Activated T-helper 9 cell treated with anti-CD3 and anti-CD28 coated beads, Interleukin-2, amount 50 U/mL, for 16 hours (primary cell): ENCODE measurements around the gene ABCA2.
"Not testable (repeated sequence)": the region's sequence is repeated elsewhere in the genome, so short reads cannot be mapped to it uniquely, and the experiment has no call there.

ENCODE experiments used
- DNase-seq: peaks from one replicate; pipeline ENCODE4 v3.0.0-alpha.2; 2020; ENCODE audit warnings: low read depth

The ABCA2 gene

DNA sequence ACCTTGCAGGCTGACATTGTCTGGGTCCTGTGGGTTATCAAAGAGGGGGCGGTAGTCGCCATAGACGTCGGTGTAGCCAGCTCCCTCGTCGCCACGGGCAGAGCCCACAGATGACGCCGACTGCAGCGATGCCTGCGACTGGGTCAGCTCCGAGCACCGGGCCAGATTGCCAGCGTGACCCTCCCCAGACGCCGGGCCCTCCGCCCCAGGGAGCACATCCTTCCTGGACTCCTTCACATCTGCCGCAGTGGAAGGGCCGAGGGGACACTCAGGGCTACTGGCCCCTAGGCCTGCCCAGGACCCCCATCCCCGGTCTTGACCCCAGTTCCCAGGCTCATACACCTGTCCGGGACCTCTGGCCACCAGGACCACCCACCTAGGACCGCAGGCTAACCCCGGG is 13.9 kb downstream of the ABCA2 start:
- no peak for DNase-seq

DNA sequence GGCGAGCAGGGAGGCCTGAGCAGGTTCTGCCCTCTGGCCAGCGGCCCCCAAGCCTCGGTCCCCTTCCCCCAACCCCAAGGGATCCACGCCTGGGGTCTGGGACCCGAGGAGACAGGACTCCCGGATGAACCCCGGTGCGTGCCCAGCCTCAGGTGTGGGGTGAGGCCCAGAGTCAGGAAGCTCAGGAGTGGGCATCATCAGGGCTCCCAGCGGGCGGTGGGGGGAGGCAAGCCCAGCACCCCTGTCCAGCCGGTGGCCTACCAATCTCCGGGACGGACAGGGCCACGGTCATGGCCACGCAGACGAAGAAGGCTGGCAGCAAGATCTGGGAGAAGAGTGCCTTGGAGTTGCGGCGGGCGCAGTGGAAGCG is 14.5 kb downstream of the ABCA2 start:
- DNase-seq: no peak

DNA sequence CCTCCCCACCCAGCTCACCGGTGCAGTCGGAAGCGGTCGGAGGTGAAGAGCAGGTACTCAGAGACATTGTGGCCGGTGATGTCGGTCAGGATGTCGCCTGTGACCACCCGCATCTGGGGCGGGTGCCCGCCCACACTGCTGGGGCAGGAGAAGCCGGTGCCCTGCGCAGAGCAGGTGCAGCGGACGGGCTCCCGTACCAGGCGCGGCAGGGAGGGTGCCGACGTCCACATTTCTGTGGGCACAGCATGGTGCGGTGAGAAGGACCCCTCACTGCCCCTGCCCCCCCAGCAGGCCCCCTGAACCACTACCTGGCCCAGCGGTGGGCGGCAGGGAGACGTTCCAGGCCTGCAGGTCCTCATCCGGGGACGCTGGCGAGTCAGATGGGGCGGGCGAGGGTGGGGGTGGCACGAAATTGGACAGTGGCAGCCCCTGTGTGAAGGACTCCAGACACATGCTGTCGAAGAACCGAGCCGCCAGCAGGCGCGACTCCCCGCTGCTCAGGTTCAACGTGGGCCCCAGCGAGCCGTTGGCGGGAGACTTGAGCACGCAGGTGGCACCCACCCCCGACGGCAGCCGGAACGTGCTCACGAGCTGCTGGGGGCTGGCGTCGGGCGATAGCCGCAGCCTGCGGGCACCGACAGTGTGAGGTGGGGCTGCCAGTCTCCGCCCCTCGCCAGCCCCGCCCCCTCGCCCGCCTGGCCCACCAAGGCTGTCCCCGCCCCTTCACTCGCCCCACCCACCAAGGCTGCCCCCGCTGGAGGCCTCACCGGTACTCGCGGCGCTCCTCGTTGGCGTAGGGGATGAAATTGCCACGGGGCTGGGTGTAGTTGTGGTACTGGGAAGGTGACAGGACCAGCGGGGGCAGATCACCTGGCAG is 15.1 kb downstream of the ABCA2 start:
- DNase-seq: no peak

DNA sequence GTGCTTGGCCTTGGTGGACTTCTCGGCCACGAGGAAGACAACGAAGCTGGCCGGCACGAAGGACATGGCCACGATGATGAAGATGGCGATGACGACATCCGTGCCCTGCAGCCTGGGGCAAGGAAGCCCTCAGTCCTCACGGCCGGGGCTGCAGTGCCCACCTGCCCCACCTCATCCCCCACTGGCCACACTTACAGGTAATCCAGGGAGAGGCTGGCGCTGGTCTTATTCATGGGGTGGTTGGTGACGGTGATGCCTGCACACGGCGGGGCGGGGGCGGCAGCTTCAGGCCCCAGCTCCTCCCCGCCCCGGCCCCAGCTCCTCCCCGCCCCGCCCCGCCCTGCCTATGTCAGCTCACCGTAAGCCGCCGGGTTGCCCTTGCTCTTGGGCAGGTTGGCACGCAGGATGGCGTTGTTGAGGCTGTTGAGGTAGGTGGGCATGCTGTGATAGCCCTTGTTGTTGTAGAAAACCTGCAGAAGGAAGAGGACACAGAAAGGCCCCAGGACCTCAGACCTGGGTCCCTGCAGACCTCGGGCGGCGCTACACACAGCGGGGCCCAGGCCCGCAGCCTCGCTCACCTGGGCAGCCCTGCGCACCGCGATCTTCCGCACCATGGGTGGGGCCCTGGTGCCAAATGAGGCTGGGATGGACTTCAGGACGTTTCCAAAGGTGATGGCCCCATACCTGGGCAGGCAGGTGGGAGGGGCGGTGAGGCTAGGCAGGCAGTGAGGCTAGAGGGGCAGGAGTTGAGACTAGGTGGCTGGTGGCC is 15.9 kb downstream of the ABCA2 start:
- DNase-seq: no peak

DNA sequence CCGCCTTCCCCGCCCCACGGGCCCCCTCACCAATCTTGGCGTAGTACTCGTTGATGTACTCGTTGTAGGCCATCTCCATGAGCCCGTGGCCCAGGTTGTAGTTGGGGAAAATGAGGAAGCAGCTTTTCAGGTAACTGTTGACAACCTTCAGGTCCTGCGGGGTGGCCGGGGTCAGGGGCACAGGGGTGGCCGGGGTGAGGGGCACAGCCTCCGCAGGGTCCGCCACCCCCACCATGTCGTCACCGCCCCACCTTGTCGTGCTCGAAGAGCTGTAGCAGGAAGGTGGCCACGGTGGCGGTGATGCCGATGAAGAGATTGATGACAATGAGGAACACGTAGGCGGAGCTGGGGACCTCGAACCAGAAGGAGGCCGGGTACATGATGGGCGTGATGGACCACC is 16.9 kb downstream of the ABCA2 start:
- no peak for DNase-seq

DNA sequence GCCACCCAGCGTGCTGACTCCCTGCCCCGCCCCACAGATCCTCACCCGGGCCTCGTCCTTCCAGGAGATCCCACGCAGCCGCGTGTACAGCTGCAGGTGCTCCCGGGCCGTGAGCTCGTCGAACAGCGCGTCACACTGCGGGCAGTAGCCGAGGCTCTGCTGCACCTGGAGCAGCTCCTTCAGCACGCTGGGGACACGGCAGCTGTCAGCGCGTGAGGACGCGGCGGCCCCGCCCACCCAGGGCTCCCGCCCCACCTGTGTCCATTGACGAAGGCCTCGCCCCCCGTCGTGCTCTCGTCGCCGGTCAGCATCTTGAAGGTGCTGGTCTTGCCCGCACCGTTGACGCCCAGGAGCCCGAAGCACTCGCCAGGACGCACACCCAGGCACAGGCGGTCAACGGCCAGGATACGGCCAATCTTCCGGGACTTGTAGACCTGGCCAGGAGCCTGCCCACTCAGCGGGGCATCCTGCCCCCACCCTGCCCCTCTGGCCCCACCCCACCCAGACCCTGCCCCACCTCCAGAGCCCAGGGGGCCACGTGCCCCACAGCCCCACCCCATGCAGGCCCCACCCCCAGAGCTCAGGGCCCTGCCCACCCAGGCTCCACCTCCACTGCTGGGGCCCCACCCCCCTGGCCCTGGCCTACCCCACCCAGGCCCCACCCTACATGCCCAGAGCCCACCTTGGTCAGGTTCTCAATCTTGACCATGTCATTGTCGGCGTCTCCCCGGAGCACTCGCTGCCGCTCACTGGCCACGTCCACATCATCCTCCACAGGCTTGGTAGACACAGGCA is 17.9 kb downstream of the ABCA2 start:
- no peak for DNase-seq

DNA sequence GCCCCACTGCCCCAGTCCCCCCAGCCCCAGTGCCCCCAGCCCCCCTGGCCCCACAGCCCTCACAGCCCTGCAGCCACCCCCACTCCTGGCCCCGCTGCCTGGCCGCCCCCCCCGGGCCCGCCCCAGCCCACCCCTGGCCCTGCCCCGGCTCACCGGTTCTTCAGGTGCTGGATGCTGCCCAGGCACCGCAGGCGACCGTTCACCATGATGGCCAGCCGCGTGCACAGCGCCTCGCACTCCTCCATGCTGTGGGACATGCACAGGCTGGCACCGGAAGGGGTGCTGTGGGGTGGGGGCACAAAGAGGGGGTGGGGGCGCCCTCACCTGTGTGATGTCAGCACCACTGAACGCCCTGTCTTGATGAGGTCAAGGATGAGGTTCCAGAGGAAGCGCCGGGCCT is 18.8 kb downstream of the ABCA2 start:
- DNase-seq: no peak

DNA sequence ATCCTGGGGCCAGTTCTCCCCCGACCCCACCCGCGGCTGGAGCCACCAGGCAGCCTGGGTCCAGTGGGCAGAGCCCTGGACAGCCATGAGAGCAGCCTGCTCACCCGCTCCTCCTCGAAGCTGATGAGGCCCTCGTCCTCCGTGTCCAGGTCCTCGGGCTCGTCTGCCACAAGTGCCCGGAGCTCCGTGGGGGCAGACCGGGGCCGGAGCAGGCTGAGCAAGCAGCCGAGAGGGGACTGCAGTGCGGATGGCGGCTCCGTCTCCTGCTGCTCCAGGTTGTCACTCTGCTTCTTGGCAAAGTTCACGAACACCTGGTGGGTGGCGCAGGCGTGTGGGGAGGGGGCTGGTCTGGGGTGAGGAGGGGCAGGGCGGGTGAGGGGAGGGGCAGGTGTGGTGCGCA is 19.7 kb downstream of the ABCA2 start:
- DNase-seq: no peak

DNA sequence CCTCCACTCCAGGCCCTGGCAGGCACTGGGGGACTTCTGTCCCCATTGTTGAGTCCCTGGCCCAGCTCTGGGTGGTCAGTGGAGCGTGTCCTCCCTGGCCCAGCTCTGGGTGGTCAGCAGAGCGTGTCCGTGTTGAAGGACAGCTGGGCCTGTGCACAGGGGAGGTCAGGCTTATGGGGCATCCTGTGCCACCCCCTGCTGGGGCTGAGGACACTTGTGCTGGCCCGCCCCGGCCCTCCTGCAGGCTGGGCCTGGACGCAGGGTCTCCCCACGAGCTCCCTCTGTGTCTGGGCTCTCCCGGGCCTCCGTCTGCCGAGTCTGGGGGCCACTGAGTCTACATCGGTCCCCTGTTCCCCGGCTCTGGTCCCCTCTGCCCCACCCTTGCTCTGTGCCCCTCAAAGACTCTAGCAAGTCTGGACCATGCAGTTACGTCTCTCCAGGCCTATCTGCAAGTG is 20.2 kb downstream of the ABCA2 start:
- DNase-seq: no peak

DNA sequence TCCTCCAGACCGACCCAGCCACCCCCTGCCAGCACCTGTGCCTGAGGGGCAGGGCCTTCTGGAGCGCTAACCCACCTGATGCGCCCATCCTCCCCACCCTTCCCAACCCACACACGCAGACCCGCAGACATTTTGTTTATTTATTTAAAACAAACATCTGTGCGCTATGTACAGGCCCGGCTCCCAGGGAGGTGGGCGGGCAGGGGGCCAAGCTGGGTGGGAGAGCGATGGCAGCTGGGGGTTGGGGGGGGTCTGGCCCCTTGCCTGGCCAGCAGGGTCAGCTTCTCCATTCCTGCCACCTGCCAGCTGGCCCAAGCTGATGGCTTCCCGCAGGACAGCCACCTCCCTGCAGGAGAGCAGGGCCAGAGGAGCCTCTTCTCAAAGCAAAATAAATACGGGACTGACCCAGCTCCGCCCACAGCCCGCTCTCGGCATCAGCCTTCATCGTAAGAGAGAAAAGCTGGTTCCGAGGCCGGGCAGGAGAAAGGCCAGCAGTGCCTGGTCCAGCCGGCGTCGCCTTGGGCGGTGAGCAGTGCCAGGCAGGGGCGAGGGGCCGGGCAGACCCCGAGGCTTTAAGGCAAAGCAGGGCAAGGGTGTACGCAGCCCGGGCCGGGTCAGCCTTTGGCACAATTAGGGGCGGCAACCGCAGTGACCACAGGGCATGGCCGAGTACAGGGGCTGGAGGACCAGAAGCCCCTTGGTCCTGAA is 20.8 kb downstream of the ABCA2 start:
- no peak for DNase-seq

DNA sequence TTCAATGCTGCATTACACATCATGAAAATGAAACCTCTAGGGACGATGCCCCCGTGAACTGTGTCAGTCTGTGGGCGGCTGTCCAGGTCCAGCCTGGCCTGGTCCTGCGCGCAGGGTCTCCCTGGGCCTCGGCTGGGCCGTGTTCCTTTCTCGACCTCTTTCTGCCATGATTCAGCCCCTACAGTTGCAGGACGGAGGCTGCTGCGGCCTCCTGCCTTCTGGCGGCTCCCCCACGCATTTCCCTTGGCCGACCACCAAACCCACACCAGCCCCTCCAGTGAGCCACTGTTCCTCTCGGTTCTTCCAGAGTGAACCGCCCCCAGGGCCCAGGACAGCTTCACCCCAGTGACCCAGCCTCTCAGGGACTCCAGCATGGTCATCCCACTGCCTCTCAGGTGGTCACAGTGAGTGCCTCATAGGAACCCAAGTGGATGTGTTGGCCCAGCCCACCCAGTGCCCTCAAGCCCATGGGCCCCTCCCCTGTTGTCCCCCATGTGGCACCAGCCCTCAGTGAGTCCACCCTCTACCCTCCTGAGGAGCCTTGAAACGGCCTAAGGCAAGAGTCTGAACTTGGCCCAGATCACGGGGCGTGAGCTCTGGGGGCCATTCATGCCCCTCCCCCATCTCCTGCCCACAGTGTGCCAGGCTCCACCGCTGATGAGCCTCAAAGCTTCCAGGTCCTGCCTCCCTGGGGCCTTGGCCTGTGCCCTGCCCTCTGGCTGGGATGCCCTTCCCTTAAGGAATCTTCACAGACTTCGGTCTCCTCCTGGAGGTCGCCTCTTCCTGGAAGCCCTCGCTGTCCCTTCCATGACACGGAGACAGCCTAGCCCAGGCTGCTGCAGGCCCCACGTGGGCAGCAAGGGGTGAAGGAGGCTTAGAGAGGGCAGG is 21.7 kb downstream of the ABCA2 start:
- no peak for DNase-seq

DNA sequence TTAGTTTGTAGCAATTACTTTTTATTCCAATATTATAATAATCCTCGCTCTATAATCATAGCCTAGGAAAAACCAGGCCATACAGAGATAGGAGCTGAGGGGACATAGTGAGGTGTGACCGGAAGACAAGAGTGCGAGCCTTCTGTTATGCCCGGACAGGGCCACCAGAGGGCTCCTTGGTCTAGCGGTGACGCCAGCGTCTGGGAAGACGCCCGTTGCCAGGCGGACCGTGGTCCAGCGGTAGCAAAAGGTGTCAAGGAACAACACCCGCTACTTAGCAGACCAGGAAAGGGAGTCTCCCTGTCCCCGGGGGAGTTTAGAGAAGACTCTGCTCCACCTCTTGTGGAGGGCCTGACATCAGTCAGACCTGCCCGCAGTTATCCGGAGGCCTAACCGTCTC is 23.8 kb downstream of the ABCA2 start:
- DNase-seq: not testable (repeated sequence)

DNA sequence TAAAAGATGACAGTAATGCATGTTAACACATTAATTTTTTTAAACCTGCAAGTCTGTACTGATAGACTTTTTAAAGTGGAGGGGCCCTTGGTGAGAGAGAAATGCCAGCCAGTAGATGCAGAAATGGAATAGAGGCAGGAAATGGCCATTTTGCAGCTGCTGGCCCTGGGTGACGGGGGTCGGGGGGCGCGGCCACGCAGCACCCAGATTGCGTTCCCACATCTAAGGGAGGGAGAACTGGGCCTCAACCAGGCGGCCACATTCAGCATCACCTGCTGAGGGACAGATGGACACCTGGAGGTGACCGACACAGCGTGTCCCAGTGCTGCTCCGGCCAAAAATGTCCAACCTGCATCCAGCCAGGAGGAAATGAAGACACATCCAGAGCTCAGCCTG is 25.4 kb downstream of the ABCA2 start:
- no peak for DNase-seq

DNA sequence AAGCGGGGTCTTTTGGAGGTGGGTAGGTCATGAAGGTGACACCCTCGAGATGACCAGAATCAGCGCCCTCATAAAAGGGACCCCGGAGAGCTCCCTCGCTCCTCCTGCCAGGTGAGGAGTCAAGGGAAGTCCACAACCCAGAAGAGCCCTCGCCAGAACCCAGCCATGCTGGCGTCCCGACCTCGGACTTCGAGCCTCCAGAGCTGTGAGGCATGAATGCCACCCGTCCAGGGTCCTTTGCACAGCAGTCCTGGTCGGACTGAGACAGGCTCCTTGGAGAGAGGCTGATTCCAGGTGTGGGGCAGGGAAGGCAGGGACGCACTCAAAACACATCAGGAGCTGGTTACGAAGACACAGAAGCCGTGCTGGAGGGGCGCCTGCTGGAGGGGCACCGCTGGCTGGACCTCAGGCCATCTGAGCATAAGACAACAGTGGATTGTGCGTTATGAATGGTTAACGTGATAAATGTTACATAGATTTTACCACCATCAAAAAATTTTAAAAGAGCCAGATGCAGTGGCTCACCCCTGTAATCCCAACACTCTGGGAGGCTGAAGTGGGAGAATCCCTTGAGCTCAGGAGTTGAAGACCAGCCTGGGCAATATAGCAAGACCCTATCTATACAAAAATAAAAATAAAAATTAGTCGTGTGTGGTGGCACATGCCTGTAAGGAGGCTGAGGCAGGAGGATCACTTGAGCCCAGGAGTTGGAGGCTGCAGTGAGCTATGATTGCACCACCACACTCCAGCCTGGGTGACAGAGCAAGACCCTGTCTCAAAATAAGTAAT is 26.0 kb downstream of the ABCA2 start:
- no peak for DNase-seq

DNA sequence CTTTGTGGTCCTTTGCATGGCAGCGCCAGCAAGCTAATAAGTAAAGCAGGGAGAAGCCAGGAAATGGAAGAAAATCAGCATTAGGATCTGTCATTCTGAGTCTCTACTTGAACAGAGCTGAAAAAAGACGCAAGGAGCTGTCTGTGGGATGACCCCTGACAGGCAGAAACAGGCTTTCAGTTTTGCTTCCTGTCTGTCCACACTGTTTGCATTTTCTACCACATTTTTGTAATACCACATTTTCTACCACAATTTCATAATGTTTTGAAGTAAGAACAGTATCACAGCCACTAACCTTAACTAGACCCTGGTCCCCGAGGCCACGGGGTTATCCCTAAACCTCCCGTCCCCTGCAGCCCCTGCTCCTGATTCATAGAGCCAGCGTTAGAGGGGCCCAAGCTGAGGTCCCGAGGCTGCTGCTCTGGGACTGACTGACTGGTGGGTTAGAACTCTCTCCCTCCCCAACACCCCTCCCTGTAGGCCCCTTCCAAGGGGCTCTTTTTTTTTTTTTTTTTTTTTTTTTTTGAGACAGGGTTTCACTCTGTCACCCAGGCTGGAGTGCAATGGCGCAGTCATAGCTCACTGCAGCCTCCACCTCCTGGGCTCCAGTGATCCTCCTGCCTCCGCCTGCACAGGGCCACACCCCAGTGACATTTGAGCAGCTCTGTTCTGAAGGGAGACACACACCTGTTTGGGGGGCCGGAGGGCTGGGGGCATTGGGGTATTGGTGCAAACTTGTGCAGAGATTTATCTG is 27.7 kb downstream of the ABCA2 start:
- no peak for DNase-seq

DNA sequence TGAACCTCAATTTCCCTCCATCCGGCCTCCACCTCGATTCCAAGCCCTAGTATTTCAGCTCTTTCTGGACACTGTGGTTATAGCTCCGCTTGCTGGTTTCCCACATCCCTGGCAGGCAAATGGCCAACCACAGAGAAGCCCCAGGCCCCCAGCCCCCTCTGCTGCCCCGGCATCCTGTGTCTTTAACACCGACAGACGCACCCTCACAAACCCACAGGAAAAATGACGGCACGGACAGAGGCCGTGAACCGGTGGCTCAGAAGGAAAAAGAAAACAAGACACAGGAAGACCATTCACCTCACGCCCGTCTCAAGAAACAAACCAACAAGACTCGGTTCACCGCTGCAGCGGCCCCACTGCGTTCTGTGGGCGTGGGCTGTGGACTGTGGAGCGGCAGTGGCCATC is 30.2 kb downstream of the ABCA2 start:
- DNase-seq: no peak

DNA sequence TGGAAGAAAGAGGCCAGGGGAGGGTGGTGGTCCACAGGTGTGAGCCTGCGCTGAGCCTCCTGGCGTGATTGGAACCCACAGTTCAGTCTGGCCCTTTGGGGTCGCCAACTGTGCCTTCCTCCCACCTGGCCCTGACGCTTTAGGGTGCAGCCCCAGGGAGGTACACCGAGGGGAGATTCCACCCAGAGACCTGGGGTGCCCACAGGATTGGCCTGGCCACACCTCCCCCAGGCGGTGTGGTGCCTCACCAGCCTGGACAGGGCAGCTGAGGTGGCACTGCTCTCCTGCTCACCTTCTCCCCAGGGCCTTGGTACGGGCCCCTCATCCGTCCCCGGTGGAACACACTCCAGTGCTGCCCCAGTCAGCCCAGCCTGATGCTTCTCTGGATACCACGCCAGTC is 30.7 kb downstream of the ABCA2 start:
- no peak for DNase-seq

DNA sequence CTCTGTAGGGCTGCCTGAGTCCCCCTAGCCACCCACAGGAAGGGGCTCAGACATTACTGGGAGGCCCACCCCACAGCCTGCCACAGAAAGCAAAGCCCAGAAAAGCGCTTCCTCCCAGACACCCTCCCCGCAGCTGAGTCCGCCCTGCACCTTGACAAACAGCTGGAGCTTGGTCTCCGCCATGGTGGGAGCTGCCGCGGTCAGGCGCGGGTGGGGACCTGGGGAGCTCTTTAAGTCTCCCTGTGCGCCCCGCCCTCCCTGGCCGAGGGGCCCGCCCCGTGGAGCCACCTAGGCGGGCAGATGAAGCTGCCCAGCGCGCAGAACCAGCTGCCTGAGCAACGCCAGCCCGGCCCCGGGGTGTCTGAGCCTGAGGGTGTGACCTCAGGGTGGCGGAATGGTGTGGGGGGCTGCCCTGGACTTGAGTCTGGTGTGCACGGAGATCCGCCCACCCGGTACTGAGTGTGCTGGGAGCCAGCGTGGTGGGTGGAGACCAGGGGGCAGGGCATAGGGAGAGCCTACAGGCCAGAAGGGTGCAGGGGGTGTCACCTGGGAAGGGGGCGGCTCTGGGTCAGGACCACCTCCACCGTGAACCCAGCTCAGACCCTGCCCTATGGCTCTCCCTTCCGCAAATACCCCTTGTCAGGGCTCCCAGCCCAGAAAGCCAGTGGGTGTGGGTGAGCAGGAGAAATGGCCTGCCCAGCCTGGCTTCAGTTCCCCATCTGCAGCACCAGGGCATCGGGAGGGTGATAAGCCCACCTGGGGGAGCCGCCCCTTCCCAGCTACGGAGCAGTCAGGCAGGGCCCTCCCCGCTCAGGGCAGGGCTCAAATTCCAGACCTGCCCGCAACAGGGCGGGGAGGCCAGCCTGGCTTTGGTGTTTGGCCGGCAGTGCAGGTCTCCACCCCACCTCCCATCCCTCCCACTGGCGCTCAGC is 31.4 kb downstream of the ABCA2 start, which contains the start of gene CLIC3:
Gene CLIC3 (minus strand): TSS at position 208 of the 932 bp plus-strand sequence. CDS start 25 bp downstream, at position 183.
- no peak for DNase-seq
